Heart left ventricle (tissue), 16 donors: ENCODE data around the gene REEP5. TPM values are rescaled to one million over a fixed set of nuclear protein-coding genes. Genes with fewer than 3 reads are reported as not detected.
A peak's percentile ranks its signal among the peaks of the same experiment; 100 is the strongest.
"Not testable (repeated sequence)": the region's sequence is repeated elsewhere in the genome, so short reads cannot be mapped to it uniquely, and the experiment has no call there.

Experiments used
- ATAC-seq, 4 donors: fragments of 200-7000 bp; cut with Tn5 transposase; one replicate each; pipeline ENCODE4 v1.9.1; 2020 to 2022; ENCODE audit warnings: moderate library complexity in 4 of 4, mild to moderate bottlenecking in 3 of 4, moderate number of reproducible peaks in 1 of 4
- DNase-seq, 5 donors: peaks; one replicate each; pipeline ENCODE4 v3.0.0-alpha.2; 2020
- H3K27ac ChIP-seq, 12 donors: fragments of 200-600 bp; sonication (generic) in 4 of 12; one replicate each; pipeline versions ENCODE4 v1.5.0 to v1.8.0; 2016 to 2022; ENCODE audit warnings: mild to moderate bottlenecking in 2 of 12
- H3K27me3 ChIP-seq, 9 donors: fragments of 200-600 bp; sonication (generic) in 2 of 9; one replicate each; pipeline versions ENCODE4 v1.5.1 to v1.8.0; 2016 to 2022; ENCODE audit warnings: mild to moderate bottlenecking in 3 of 9
- H3K36me3 ChIP-seq, 9 donors: fragments of 200-600 bp; sonication (generic) in 2 of 9; one replicate each; pipeline versions ENCODE4 v1.5.0 to v1.8.0; 2018 to 2022; ENCODE audit warnings: mild to moderate bottlenecking in 2 of 9
- H3K4me1 ChIP-seq, 12 donors: fragments of 200-600 bp; sonication (generic) in 4 of 12; one replicate each; pipeline versions ENCODE4 v1.5.0 to v1.8.0; 2016 to 2022; ENCODE audit warnings: mild to moderate bottlenecking in 3 of 12
- H3K4me3 ChIP-seq, 12 donors: fragments of 200-600 bp; sonication (generic) in 4 of 12; one replicate each; pipeline versions ENCODE4 v1.5.0 to v1.8.0; 2017 to 2022; ENCODE audit warnings: mild to moderate bottlenecking in 9 of 12, moderate library complexity in 4 of 12
- H3K9me3 ChIP-seq, 12 donors: fragments of 200-600 bp; sonication (generic) in 4 of 12; one replicate each; pipeline versions ENCODE4 v1.5.0 to v1.8.0; 2016 to 2022; ENCODE audit warnings: mild to moderate bottlenecking in 1 of 12
- CTCF ChIP-seq, 12 donors: fragments of 200-600 bp; sonication (generic) in 4 of 12; IDR thresholded peaks; one replicate each; pipeline versions ENCODE4 v1.5.0 to v1.8.0; 2018 to 2022; ENCODE audit warnings: antibody characterized with exemption in 12 of 12, mild to moderate bottlenecking in 5 of 12
- POLR2A ChIP-seq, 2 donors: fragments of 450-650 bp; IDR thresholded peaks; one replicate each; pipeline ENCODE4 v1.6.1; 2017; ENCODE audit warnings: antibody characterized with exemption in 2 of 2, mild to moderate bottlenecking in 2 of 2, moderate library complexity in 2 of 2
- WGBS, 4 donors: extraction: QIAGEN DNeasy Blood & Tissue Kit in 2 of 4; methylation state at CpG; one replicate each; pipeline versions ENCODE4 v1.1.5 to v1.1.7; 2013 to 2018; 5-methylcytosine and 5-hydroxymethylcytosine counted together
- intact Hi-C, 10 donors: fragments of 100-400 bp; cut with DNase I; formaldehyde crosslinking; loops; one replicate each; pipeline versions ENCODE4 v1.11.1 to v1.14.2; 2022
- polyA plus RNA-seq, 2 donors: library from polyadenylated mRNA; stranded (reverse); fragments of 200-250 nt; gene quantifications; one replicate each; pipeline ENCODE4 v1.2.3, GENCODE V29; 2013
- total RNA-seq, 9 donors: library from RNA; depleted of rRNA in 2 of 9; stranded (reverse); fragments of >200 nt in 2 of 9; fragmentation: NEBNext Ultra II Directional in 3 of 9; extraction: Animal tissue kit (Norgen Biotek cat#: 25700) in 3 of 9; gene quantifications; one replicate each; pipeline versions ENCODE4 v1.1.0 to v1.2.4, GENCODE V29; 2016 to 2023
- donor health status: ischemic (EF 13 %, LVEDD 7.1; RV severe dilation, severe dysfunction).
- donor health status: healthy with polysubstance abuse.
- donor health status: DM: no; HTN: yes; CAD: no.
- donor health status: DM: no; HTN: no; CAD: no.
- donor health status: ischemic (EF 25% LVEDD 6.9; RV normal size, moderate dysfunction).
- donor health status: ischemic (EF 25% LVEDD 5.7; RV mildly dilated, moderate dysfunction).
- donor health status: healthy.
- donor health status: DM: yes; HTN: yes; CAD: no.
- donor health status: ischemic (EF 35%, LVEDD 5.7; RV mildly dilated, moderate dysfunction).
- donor health status: nonischemic (EF 11% LVEDD 7.7; RV severe dilation, severe dysfunction).
- donor health status: DM: yes; HTN: yes; CAD: no.
- donor health status: PGD.
- donor health status: ischemic (EF 29% LVEDD 5.4; RV normal size, mild dysfunction).
- donor health status: nonischemic (EF 23%, LVEDD 6.1; RV moderate dilation, normal function).

REEP5 gene
- total and polyA plus RNA-seq, 11 donors = 93.5 to 187 (median 133) TPM

GRCh38 chr5:112906637-112907036, 15.4 kb downstream of the REEP5 start:
- no peaks in the 10 kb centered on the region for H3K9me3 ChIP-seq
- TF ChIP-seq POLR2A (IDR thresholded peaks at IDR 0.05) = no peak
- no peak for TF ChIP-seq CTCF (IDR thresholded peaks at IDR 0.05)
- H3K4me3 ChIP-seq = no peak overlapping the region
- intact Hi-C loops = no loop called here
- H3K27me3 ChIP-seq = no peaks in the 10 kb centered on the region
- no peak for DNase-seq
- peak overlapping the region in 1 of 12 donors; percentile 13 for H3K27ac ChIP-seq
- WGBS, 4 donors = 67 to 79% (median 75%) methylated on average over 3 of the region's 3 CpGs
- peaks cover 0 to 77% (median 39%) of the 10 kb centered on the region in 9 donors for H3K36me3 ChIP-seq
- ATAC-seq = no peak
- peaks cover 0 to 46% (median 20%) of the 10 kb centered on the region in 12 donors for H3K4me1 ChIP-seq

DNA sequence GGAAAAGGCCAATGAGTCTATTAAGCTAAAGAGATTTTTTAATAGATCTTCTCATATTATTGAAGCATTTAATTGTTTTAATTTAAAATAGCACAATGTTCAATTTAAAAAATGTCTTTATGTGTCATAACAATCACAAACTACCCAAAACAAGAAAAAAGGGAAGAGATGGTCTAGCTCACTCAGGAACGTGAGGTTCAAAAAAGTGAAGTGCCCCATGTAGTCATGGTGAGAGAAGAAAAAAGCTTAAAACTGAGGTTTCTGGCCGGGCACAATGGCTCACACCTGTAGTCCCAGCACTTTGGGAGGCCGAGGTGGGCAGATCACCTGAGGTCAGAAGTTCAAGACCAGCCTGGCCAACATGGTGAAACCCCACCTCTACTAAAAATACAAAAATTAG, 17.0 kb downstream of the REEP5 start:
- H3K27me3 ChIP-seq, H3K4me3 ChIP-seq, DNase-seq, H3K9me3 ChIP-seq, intact Hi-C loops, ATAC-seq, H3K27ac ChIP-seq: not testable (repeated sequence)
- WGBS, 4 donors = 82 to 89% (median 86%) methylated on average over 3 of the region's 3 CpGs
- peaks cover 0 to 79% (median 47%) of the 10 kb centered on the region in 9 donors for H3K36me3 ChIP-seq
- H3K4me1 ChIP-seq = peaks cover 0 to 38% (median 14%) of the 10 kb centered on the region in 12 donors

DNA sequence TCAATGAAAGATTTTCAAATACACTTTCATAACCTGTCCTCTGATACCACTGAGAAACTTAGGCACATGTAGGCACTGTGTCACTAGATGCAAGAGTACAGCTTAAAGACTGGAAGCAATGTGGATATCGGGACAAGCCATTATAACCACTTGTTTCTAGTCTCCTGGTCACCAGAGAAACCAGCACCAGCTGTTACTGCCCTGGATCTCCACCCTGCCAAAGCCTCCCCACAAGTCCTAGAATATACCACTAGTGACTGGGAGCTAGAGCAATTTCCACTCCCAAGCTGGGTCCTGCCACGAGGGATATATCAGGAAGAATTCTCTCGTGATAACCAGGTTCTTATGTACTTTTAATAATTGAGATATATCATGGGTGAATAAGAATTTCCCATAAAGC, 19.5 kb downstream of the REEP5 start:
- Histone ChIP-seq H3K4me1 (peaks cover 0 to 37% (median 13%) of the 10 kb centered on the region in 12 donors), H3K27me3 (no peaks in the 10 kb centered on the region), H3K27ac (no peak overlapping the region), H3K4me3 (no peak overlapping the region), H3K36me3 (peaks cover 0 to 84% (median 59%) of the 10 kb centered on the region in 9 donors), H3K9me3 (no peaks in the 10 kb centered on the region)
- intact Hi-C loops = no loop called here
- no peak for DNase-seq
- ATAC-seq = no peak
- TF ChIP-seq CTCF (IDR thresholded peaks at IDR 0.05) (no peak), POLR2A (IDR thresholded peaks at IDR 0.05) (no peak)
- 56 to 74% (median 72%) methylated on average over 3 of the region's 3 CpGs for WGBS, 4 donors

- TF ChIP-seq POLR2A (IDR thresholded peaks at IDR 0.05) = no peak
- peak; percentile 75 to 94 (median 90) for ATAC-seq
- intact Hi-C loops = no loop called here
- no peaks in the 10 kb centered on the region for H3K9me3 ChIP-seq
- peaks cover 0 to 90% (median 76%) of the 10 kb centered on the region in 9 donors for H3K36me3 ChIP-seq
- DNase-seq = peak in 3 of 5 donors; percentile 22 to 47 (median 44)
- WGBS, 4 donors = 45 to 58% (median 51%) methylated on average over 3 of the region's 3 CpGs
- peaks cover 0 to 31% (median 9%) of the 10 kb centered on the region in 12 donors for H3K4me1 ChIP-seq
- H3K27ac ChIP-seq = peak overlapping the region in 11 of 12 donors; percentile 8 to 82 (median 63)
- H3K27me3 ChIP-seq = no peaks in the 10 kb centered on the region
- no peak overlapping the region for H3K4me3 ChIP-seq
These were observed 26.3 kb downstream of the REEP5 start for GRCh38 chr5:112895682-112896081.

DNA sequence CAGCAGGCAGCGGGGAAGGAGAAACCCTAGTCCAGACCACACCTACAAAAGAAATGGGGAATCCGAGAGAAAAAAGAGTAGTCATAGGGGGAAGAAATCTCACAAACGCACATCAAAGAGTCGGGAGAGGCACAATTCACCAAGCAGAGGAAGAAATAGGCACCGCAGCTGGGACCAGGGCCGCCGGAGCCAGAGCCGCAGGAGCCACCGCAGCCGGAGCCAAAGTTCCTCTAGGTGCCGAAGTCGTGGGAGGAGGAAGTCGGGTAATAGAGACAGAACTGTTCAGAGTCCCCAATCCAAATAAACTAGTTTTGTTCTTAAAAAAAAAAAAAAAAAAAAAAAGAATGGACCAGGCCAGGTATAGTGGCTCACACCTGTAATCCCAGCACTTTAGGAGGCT, 29.3 kb downstream of the REEP5 start:
- Histone ChIP-seq H3K36me3 (peaks cover 0 to 79% (median 59%) of the 10 kb centered on the region in 9 donors), H3K4me3 (no peak overlapping the region), H3K27ac (no peak overlapping the region), H3K9me3 (no peaks in the 10 kb centered on the region), H3K4me1 (peaks cover 0 to 24% (median 10%) of the 10 kb centered on the region in 12 donors), H3K27me3 (no peaks in the 10 kb centered on the region)
- no peak for ATAC-seq
- 92 to 99% (median 96%) methylated on average over 13 of the region's 13 CpGs for WGBS, 4 donors
- no peak for DNase-seq
- intact Hi-C loops = no loop called here
- TF ChIP-seq CTCF (IDR thresholded peaks at IDR 0.05) = no peak
- TF ChIP-seq POLR2A (IDR thresholded peaks at IDR 0.05) = no peak

GRCh38 chr5:112892066-112892465, 30.0 kb downstream of the REEP5 start:
- Histone ChIP-seq H3K4me1 (peaks cover 0 to 23% (median 12%) of the 10 kb centered on the region in 12 donors), H3K36me3 (peaks cover 0 to 79% (median 61%) of the 10 kb centered on the region in 9 donors)
- H3K27ac ChIP-seq, intact Hi-C loops, H3K9me3 ChIP-seq, ATAC-seq, DNase-seq, H3K4me3 ChIP-seq, H3K27me3 ChIP-seq: not testable (repeated sequence)
- WGBS, 4 donors = 89 to 93% (median 89%) methylated on average over 8 of the region's 8 CpGs
